ENCODE data around the gene FRMD3. TPM values are rescaled to one million over a fixed set of nuclear protein-coding genes. Genes with fewer than 3 reads are reported as not detected.

FRMD3 gene
- total RNA-seq, result 38.1 TPM

GRCh38 chr9:83538172-83538889, at the start of gene FRMD3:
Gene FRMD3 (minus strand): TSS chr9:83538401. CDS start chr9:83538231, 170 bp downstream.
- DNase-seq (ENCODE audit: low spot score) (peak; percentile 90), ATAC-seq (peak; percentile 91)
- intact Hi-C loops (cut with DNase I), result loop anchor here (5.0 kb wide), 1 partner anchor 201 kb away; no protein-coding TSS in a partner anchor

GRCh38 chr9:83584995-83585394, 46.8 kb upstream of the FRMD3 start:
- intact Hi-C loops (cut with DNase I), result no loop called here

GRCh38 chr9:83583151-83584014, 45.2 kb upstream of the FRMD3 start:
- peak; percentile 76 for DNase-seq (ENCODE audit: low spot score)
- peak; percentile 91 for ATAC-seq
- intact Hi-C loops (cut with DNase I), result no loop called here

More at GRCh38 chr9:83584995-83585394, 46.8 kb upstream of the FRMD3 start:
- ATAC-seq (no peak), DNase-seq (ENCODE audit: low spot score) (no peak)

- DNase-seq (ENCODE audit: low spot score) (no peak), ATAC-seq (peak; percentile 87)
- intact Hi-C loops (cut with DNase I), result no loop called here
Measured at GRCh38 chr9:83582029-83582428, 43.8 kb upstream of the FRMD3 start.

GRCh38 chr9:83574482-83574881, 36.3 kb upstream of the FRMD3 start:
- ATAC-seq (no peak), DNase-seq (ENCODE audit: low spot score) (no peak)
- intact Hi-C loops (cut with DNase I), result no loop called here

- intact Hi-C loops (cut with DNase I), result no loop called here
- ATAC-seq, result peak; percentile 87
- DNase-seq (ENCODE audit: low spot score), result no peak
Measured at GRCh38 chr9:83572524-83572923, 34.3 kb upstream of the FRMD3 start.

- peak; percentile 91 for ATAC-seq
Measured at GRCh38 chr9:83570359-83570758, 32.2 kb upstream of the FRMD3 start.

GRCh38 chr9:83569326-83569725, 31.1 kb upstream of the FRMD3 start:
- ATAC-seq (peak; percentile 45), DNase-seq (ENCODE audit: low spot score) (no peak)
- intact Hi-C loops (cut with DNase I), result no loop called here

More at GRCh38 chr9:83570359-83570758, 32.2 kb upstream of the FRMD3 start:
- intact Hi-C loops (cut with DNase I), result no loop called here
- no peak for DNase-seq (ENCODE audit: low spot score)

GRCh38 chr9:83563360-83563759, 25.2 kb upstream of the FRMD3 start:
- intact Hi-C loops (cut with DNase I), result no loop called here
- ATAC-seq (no peak), DNase-seq (ENCODE audit: low spot score) (no peak)

GRCh38 chr9:83560169-83560826, 22.1 kb upstream of the FRMD3 start:
- ATAC-seq (no peak), DNase-seq (ENCODE audit: low spot score) (no peak)
- intact Hi-C loops (cut with DNase I), result no loop called here

- intact Hi-C loops (cut with DNase I), result no loop called here
- ATAC-seq (no peak), DNase-seq (ENCODE audit: low spot score) (no peak)
Measured at GRCh38 chr9:83557771-83558170, 19.6 kb upstream of the FRMD3 start.

GRCh38 chr9:83557317-83557716, 19.1 kb upstream of the FRMD3 start:
- DNase-seq (ENCODE audit: low spot score) (no peak), ATAC-seq (no peak)
- intact Hi-C loops (cut with DNase I), result no loop called here

- intact Hi-C loops (cut with DNase I), result no loop called here
- DNase-seq (ENCODE audit: low spot score) (no peak), ATAC-seq (peak; percentile 98)
Measured at GRCh38 chr9:83554278-83554677, 16.1 kb upstream of the FRMD3 start.

- DNase-seq (ENCODE audit: low spot score) (no peak), ATAC-seq (peak; percentile 64)
- intact Hi-C loops (cut with DNase I), result loop anchor here (10.0 kb wide), 1 partner anchor 329 kb away; no protein-coding TSS in a partner anchor
Measured at GRCh38 chr9:83544002-83544698, 5.9 kb upstream of the FRMD3 start.

GRCh38 chr9:83538890-83539238, 663 bp upstream of the FRMD3 start:
- no peak for DNase-seq (ENCODE audit: low spot score)
- no peak for ATAC-seq
- intact Hi-C loops (cut with DNase I), result loop anchor here (5.0 kb wide), 1 partner anchor 202 kb away; no protein-coding TSS in a partner anchor

- peak; percentile 59 for DNase-seq (ENCODE audit: low spot score)
- ATAC-seq, result peak; percentile 21
- intact Hi-C loops (cut with DNase I), result loop anchor here (5.0 kb wide), 1 partner anchor 200 kb away; no protein-coding TSS in a partner anchor
Measured at GRCh38 chr9:83537331-83538171, 650 bp downstream of the FRMD3 start.

GRCh38 chr9:83536332-83536731, 1.9 kb downstream of the FRMD3 start:
- intact Hi-C loops (cut with DNase I), result loop anchor here (5.0 kb wide), 1 partner anchor 199 kb away; no protein-coding TSS in a partner anchor

GRCh38 chr9:83535736-83536135, 2.5 kb downstream of the FRMD3 start:
- DNase-seq (ENCODE audit: low spot score) (no peak), ATAC-seq (no peak)
- intact Hi-C loops (cut with DNase I), result loop anchor here (5.0 kb wide), 1 partner anchor 198 kb away; no protein-coding TSS in a partner anchor

More at GRCh38 chr9:83536332-83536731, 1.9 kb downstream of the FRMD3 start:
- ATAC-seq, result no peak
- no peak for DNase-seq (ENCODE audit: low spot score)

Data from sciatic nerve (tissue), 2 donors.